A549 treated with AZD9567 at 1 μM for 4 hours (cell line): ENCODE data around the gene DDX3X. TPM values are rescaled to one million over a fixed set of nuclear protein-coding genes. Genes with fewer than 3 reads are reported as not detected.

ENCODE experiments used
- total RNA-seq: library from RNA; stranded (reverse); fragments of 200-300 nt; extraction: Qiagen RNA extraction; gene quantifications from 5 replicates; pipeline ENCODE4 v1.2.3, GENCODE V29; 2022; ENCODE audit not compliant: insufficient read depth

DDX3X gene
- total RNA-seq, result 157 to 379 TPM (median 209 TPM) in 5 replicates

DNA sequence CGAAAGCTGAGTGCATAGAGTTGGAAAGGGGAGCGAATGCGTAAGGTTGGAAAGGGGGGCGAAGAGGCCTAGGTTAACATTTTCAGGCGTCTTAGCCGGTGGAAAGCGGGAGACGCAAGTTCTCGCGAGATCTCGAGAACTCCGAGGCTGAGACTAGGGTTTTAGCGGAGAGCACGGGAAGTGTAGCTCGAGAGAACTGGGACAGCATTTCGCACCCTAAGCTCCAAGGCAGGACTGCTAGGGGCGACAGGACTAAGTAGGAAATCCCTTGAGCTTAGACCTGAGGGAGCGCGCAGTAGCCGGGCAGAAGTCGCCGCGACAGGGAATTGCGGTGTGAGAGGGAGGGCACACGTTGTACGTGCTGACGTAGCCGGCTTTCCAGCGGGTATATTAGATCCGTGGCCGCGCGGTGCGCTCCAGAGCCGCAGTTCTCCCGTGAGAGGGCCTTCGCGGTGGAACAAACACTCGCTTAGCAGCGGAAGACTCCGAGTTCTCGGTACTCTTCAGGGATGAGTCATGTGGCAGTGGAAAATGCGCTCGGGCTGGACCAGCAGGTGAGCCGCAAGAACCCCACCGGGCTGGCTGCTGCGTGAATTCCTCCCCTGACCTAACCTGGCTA, at the start of gene DDX3X:
Gene DDX3X (plus strand): TSS at position 419 of the 619 bp plus-strand sequence. CDS start 91 bp downstream, at position 510.

Other genes with a start within 250 kb of the DDX3X start
- 26.9 to 38.1 TPM (median 28.7 TPM) in 5 replicates for gene USP9X, start 248.7 kb upstream of the DDX3X start, total RNA-seq
- gene NYX, start 113.2 kb downstream of the DDX3X start, total RNA-seq, result not detected in 5 replicates